Fibroblast of lung (primary cell): ENCODE results near the gene IQSEC2.

Source experiments
- CTCF ChIP-seq, 2 donors: IDR thresholded peaks in 1 of 2; conservative IDR thresholded peaks in 1 of 2; 1 replicate in 1 of 2; 2 replicates in 1 of 2; pipeline ENCODE4 v1.5.1; 2011 to 2012; ENCODE audit warnings: low read length in 2 of 2, control low read depth in 1 of 2, inconsistent platforms in 1 of 2, low read depth in 1 of 2, mild to moderate bottlenecking in 1 of 2
- EZH2 ChIP-seq: IDR thresholded peaks from 2 replicates; pipeline ENCODE4 v1.5.1; 2012; ENCODE audit warnings: low read length, control low read depth, mild to moderate bottlenecking; ENCODE audit errors: missing control alignments

DNA sequence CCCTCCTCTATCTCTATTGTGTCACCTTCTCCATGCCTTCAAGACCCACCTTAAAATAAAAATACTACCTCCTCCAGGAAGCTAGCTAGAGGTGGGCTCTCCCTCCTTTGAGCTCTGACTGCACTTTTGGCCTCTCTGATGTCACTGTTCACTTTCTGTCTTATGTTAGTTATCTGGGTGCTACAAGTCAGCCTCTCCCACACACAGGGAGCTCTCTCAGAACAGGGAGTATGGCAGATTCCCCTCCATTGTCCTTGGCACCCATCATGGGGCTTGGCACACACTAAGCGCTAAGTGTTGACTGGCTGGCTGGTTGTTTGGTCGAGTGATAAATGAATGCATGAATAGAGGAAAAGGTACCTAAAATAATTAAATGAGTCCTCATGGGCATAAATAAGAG, 35.2 kb downstream of the IQSEC2 start:
- TF ChIP-seq CTCF (conservative IDR thresholded peaks at IDR 0.05 in 1 of 2, IDR thresholded peaks at IDR 0.05 in 1 of 2; ENCODE audit: low read depth in 1 of 2, low read length in 2 of 2) (no peak), EZH2 (no peak)
